GM19455 (cell line): ENCODE data around the gene TELO2.

Experiments used
- ATAC-seq: cut with Tn5 transposase; IDR thresholded peaks from one replicate; pipeline ENCODE4 v1.9.1; 2021; ENCODE audit not compliant: unreplicated experiment

Gene TELO2

DNA sequence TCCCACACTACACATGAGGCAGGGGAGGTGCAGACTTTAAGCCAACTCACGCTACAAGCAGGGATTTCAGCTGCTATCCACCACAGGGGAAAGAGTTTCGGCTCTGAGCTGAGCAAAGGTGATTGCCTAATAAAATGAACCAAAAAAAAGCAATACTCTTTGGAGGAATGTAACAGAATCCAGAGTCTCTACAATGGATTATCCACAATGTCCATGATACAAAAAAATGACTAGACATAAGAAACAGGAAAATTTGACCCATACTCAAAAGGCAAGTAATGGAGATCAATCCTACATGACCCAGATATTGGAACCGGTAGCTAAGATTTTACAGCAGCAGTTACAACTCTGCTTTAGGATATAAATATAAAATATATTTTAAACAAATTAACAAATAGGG, 21.3 kb downstream of the TELO2 start:
- no peak for ATAC-seq

DNA sequence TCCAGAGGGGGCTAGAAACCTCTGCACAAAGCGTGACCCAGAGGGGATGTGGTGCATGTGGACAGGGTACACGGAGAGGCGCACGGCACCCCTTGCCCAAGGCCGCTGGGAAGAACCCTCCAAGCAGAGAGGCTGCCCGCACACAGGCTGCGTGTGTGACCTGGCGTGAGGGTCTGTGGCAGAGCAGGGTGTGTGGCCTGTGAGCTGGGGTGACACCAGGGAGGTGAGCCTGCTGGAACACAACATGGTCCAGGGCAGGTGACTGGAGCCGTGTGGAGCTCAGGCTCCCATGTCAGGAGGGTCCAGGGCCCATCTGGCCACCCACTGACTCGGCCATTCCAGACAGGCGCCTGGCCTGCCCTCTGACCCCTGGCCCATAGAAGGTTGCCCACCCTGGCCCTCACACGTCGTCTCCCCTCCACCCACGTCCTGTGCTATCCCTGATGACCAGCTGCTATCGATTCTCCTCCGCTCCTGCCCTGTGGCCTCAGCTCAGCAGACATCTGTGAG, 25.5 kb downstream of the TELO2 start:
- ATAC-seq: no peak

DNA sequence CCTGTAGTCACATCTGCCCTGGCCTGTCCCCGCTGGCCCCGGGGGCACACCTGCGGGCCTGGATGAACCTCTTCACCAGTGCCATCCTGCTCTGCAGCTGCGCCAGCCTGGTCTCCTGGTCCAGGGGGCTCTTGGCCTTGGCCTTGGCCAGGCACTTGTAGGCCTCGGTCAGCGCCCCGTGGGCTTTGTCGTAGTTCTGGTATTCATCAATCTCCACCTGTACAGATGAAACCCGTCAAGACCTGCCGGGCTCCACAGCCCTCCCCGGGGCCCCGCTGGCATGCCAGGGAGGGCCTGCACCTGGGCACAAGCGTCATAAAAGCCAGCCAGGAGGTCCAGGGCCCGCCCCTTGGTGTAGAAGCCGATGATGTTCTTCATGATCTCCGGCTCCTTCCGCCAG, 26.7 kb downstream of the TELO2 start:
- ATAC-seq: no peak

DNA sequence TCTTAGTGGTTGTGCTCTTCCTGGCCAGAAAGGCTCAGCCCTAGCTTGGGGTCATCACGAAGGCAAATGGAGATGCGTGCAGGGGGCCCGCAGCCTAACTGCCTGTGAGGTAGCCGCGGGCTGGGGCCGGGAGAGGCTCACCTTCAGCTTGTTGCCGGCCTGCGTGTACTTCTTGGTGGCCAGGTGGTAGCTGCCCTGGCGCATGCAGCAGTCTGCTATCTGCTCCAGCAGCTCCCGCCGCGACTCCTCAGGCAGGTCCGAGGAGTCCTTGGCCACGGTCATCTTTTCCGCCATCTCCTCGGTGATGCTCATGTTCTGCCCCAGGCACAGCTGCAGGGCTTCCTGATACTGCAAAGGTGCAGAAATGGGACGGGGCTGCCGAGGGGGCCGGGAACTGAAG, 27.3 kb downstream of the TELO2 start:
- ATAC-seq: no peak

DNA sequence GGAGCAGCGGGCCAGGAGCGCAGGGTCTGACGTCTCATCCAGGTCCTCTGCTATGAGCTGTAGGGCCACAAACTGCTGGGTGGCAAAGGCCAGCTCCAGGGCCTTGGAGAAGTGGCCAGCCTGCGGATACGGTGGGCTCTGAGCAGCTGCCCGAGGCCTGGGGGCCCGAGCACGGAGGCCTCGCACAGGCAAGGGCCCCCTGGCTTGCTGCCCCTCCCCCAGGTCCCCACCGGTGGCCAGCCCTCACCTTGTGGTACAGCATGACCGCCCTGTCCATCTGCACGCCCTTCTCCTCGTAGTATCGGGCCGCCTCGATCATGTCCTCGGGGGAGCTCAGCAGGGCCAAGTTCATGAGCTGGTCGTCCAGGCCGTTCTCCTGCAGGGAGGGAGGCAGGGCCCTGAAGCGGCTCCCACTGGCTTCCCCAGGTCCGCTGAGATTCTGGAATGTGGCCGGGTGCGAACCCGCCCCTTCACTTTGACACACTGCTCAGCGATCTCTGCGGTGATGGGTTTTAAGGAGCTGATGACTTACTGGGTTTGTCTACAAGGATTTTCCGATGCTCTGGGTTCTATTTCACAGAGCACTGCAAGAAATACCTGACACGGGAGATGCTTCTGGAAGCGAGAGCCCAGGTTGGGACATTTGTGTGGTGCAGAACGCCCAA, 30.6 kb downstream of the TELO2 start:
- no peak for ATAC-seq

DNA sequence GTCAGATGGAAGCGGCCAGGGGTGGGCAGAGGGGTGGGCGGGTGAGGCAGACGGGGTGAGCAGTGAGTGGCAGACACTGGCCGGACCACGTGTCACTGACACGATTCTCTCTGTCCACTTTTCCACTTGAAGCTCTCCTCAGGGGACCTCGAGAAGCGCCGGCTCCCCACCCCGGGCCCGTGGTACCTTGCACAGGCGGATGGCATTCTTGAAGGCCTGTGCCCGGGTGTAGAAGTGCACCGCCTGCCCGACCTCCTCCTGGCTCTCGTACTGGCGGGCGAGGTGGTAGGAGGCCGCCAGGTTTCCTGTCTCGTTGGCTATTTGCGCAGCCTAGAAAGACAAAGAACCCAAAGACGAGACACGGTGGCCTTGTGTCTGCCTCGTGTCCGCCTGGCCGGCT, 31.2 kb downstream of the TELO2 start:
- ATAC-seq: no peak

DNA sequence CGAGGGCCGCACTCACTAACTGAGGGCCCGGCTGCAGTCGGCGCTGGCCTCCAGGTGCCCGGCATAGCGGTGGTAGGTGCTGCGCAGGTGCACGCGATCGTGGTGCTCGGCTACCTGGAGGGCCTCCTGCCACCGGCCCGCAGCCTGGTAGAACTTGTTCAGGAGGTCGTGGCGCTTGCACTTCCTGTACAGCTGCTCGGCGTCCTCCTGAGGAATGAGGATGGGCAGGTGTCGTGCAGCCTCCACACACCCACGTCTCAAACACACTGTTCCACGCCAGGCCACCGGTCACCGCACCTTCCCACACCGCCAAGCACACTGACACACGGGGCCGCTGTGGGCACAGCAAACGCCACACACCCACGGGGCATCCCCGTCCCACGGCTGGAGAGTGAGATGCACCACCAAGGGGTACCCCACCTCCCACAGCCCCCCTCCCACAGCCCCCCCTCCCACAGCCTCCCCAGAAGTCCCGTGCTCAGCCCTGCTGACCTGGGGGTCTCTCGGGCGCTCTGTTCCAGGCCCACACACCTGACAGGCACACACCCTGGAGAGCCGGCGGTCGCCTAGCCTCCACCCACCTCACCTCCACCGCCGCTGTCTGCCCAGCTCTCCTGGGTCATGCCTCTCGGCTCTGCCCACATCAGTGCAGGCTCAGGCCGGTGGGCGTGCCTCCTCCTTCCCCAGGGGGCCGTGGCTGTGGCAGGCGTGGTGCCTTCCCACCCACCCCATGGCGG, 32.9 kb downstream of the TELO2 start:
- no peak for ATAC-seq

DNA sequence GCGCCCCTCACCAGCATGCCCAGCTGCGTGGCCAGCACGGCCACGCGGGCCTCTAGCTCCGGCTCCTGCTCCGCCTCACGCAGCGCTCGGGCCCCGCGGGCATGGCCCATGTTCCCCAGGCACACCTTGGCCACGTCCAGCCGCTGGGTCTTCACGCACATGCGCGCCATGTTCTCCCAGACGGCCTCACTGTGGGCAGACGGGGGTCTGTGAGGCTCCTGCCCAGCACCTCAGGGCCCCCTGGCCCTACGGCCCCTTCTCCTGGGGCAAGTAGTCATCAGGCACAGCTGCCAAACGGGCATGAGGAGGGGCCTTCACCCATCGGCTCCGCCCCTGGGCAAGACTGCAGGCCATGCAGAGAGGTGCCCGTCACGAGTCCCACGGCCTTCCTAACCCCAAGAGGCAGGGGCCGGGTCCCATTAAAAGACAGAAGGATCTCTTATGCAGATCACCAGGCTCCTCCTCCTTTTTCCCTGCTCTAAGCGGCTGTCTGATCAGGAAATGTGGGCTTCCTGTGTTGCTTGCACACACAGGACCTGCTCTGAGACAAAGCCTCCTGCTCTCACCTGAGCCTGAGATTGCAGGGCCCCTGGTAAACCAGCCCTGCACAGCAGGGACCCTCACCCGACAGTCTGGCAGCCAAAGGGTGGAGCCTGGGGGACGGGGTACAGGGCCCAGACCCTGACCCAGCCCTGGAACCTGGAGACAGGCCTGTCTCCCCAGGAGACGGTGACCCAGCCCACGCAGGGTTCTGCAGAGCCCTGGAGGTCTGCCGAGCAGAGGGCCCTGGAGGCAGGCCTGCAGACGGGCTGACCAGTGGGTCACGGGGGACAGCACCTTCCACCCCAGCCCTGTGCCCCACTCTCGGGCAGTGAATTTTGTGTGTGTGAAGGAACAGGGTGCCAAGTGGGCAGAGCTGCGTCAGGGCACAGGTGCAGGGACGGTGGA, 33.7 kb downstream of the TELO2 start:
- ATAC-seq: no peak

DNA sequence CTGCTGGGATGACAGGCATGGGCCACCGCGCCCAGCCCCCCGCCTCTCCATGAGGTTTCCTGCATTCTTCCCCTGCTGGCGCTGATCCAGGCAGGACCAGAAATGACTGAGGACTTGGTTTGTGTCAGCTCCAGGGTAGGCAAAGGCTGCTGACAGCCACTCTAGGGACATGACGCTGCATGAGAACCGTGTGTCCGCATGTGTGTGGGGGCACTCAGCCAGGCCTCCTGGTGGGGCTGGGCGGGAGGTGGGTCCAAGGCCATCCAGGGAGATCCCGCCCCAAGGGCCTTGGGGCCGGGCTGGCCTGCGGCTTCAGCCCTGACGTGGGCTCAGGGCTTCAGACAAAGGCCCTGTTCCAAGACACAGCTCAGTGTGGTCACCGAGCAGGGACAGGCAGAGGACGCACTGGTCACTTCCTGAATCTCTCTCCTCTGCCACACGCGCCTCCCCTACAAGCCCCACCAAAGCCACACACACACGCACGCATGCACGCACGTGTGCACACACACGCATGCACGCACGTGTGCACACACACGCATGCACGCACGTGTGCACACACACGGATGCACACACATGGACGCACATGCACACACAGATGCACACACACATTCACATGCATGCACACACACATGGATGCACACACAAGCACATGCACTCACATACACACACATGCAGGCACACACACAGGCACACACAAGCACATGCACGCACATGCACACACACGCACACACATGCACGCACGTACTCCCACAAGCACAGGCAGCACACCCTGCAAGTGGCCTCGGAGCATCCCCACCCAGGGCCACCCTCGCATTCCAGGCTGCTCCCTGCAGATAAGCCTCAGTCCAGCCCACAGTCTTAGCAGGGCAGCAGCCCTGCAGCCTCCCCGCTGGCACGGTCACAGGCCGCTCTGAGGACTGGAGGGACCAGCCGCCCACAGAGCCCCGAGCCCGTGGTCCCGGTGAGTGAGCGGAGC, 35.0 kb downstream of the TELO2 start:
- no peak for ATAC-seq

DNA sequence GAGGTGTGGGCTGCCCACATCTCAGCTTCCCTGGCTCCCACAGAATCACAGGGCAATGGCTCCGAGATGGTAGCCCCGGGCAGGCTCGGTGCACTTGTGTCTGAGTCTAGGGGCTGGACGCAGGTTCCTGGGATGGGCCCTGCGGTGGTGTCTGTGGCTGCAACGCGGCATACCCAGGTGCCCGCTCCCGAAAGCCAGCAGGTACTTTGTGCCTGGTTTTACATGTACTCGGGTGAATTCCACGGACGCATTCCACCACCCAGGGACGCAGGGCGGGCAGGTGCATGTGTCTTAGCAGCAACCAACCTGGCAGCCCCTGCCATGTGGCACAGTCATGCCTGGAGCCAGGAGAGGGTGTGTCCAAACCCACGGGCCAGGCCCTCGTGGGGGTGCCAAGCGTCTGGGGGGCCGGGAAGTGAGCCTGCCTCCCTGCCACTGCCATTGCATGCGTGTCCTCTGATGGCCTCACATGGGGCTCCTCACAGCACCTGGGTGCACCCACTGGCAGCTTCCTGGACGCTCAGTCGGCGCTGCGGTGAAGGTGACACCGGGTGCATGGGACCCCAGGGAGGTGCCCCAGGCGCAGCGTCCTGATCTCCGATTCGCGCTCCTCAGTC, 35.9 kb downstream of the TELO2 start:
- no peak for ATAC-seq

DNA sequence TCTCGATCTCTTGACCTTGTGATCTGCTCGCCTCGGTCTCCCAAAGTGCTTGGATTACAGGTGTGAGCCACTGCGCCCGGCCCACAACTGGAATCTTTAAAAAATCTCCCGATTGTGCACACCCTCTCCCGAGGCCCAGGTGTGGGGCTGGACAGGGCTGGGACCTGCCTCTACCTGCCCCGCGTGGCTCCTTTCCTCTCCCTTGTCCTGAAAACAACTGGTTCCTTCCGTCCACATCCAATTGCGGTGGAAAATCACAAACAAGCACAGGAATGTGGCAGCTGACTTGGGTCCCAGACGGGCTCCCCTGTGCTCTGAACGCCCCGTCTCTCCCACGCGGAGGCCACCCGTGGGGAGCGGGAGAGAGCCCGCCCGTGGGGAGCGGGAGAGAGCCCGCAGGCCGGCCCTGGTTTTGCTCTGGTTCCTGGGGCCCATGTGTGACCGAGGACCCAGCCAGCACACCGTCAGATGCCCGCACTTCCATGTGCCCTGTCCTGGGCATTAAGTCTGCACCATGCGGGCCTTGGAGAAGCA, 37.3 kb downstream of the TELO2 start:
- ATAC-seq: no peak

DNA sequence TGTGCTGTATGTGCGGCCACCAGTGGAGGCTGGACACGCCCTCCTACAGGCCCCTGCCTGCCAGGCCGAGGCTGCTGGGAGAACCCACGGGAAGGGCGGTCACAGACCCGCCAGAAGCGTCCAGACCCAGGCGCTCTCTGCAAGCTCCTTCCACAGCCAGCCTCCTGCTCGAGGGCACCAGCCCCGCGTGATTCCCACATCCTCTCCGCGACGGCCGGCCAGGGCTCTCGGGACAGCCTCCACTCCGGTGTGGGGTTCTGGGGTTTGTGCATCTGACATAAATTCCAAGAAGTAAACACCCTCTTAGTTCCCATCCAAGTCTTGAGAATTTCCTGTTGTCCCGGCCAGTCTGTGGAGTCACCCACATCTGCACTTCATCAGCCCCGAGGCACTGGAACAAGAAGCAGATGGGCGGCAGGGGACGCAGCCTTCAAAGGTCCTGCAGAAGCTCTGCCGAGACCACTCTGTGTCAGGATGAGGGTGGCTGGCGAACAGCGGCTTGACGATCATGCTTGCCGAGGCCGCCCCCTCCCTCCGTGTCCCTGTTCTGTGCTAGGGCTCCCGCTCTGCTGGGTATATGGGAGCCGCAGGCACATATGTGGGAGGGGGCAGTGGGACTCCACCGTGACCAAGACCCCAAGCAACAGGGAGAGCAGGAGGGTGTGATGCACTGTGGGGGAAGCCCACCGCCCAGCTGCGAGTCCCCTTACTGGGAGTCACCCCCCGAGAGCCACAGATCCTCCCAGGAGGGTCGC, 37.9 kb downstream of the TELO2 start:
- no peak for ATAC-seq

DNA sequence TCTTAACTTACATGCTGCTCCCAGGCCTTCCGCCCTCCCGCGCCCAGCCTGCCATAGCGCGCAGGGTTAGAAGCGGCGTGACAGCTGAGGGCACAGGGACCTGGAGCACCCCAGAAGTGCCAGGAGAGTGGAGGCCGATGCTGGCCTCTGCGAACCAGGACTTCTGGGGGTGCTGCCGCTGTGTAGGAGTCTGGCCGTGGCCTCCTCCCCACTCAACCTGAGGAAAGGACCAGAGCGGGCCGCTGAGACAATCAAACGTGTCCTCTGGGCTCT, 38.4 kb downstream of the TELO2 start:
- ATAC-seq: no peak

DNA sequence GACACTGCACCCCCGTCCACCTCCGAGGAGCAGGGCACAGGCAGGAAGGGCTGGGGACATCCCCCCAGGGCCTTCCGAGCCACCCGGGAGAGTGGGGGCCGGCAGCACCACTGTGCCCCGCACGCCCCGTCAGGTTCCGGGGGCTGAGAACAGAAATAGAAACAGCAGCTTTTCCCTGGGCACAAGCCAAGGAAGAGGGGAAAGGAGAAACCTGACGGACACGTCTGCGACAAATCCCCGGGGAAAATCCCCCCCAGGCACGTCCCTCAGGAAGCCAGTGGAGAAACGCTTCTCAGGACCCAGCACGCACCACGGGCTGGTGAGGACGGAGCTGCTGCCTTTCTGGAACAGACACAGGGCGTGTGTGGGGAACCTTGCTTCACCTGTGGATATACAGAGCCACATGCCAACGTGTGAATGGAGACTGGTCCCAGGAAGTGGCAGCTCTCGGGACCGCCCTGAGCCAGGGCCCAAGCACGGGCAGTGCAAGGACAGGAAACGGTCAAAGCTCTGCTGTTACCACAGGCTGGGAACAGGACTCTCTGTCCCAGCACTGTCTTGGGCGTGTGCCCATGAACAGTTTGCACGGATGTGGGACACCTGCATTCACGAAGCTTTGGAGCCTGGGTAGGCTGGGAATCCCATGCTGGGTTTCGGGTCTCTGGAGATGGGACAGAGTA, 39.1 kb downstream of the TELO2 start:
- ATAC-seq: no peak

DNA sequence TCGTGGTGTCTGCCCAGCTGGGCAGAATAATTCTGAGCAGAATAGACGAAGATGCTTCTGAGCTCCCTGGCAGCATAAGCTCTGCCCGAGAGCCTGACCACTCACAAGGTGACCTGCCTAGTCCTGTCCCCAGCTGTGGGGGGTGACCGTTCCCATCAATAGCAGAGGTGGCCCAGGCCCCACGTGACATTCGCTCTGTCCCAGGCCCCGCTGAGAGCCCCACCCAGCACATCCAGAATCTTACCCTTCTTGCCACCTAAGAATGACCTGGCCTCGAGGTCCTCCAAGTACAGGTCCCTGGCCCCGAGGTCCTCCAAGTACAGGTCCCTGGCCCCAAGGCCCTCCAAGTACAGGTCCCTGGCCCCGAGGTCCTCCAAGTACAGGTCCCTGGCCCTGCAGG, 39.6 kb downstream of the TELO2 start:
- ATAC-seq: no peak

DNA sequence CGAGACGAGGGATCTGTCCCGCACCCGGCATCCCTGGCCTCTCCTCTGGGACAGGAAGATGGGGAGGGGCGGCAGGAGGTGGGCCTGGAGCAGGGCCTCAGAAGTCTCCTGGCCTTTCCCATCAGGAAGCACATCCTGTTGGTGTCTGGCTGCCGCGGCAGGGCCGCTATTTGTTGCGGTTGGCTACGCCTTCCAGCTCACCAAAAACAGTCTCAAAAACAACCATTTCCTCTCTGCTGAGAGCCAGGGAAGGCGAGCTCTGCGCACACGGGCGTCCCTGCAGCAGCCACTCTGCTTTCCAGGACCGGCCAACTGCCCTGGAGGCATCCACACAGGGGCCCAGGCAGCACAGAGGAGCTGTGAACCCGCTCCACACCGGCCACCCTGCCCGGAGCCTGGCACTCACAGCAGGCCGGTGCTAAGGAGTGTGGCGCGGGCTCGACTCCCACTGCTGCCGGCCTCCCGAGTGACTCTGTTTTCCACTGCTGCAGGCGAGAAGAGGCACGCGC, 40.3 kb downstream of the TELO2 start, which contains the start of gene TMEM204:
Gene TMEM204, plus strand, starts transcription at position 224 of the 509 bp plus-strand sequence. CDS start 610 bp downstream, outside the sequence.
- ATAC-seq: no peak

DNA sequence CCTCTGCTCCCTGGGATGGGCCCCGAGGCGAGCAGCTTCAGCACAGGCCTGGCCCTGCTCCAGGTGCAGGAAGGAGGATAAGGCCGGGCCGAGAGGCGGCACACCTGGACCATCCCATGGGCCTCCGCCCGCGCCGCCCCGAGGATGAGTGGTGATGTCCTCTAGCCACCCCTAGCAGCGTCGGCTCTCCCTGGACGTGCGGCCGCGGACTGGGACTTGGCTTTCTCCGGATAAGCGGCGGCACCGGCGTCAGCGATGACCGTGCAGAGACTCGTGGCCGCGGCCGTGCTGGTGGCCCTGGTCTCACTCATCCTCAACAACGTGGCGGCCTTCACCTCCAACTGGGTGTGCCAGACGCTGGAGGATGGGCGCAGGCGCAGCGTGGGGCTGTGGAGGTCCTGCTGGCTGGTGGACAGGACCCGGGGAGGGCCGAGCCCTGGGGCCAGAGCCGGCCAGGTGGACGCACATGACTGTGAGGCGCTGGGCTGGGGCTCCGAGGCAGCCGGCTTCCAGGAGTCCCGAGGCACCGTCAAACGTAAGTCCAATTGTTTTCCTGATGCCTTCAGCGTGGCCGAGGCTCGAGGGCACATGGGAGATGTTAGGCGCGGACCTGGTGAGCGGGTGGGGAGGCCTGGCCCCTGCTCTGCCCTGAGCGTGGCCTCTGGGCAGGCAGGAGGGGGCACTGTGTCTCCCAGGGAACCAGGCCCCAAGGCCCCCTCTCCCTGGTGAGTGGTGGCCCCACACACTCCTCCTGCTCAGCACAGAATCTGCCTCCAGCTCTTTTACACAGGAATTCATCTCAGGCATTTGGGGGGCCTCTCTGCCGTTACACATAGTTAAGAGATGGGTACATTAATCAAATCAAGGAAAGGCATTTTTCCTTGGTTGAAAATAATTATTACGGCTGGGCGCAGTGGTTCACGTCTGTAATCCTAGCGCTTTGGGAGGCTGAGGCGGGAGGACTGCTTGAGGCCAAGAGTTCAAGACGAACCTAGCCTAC, 41.2 kb downstream of the TELO2 start:
- no peak for ATAC-seq
